Stimulated activated CD8-positive, alpha-beta memory T cell treated with anti-CD3 and anti-CD28 coated beads, Interleukin-12 subunit alpha, Interleukin-12 subunit beta, amount 100 ng/mL, for 24 hours (primary cell): ENCODE results near the gene PTH.

Experiments used
- DNase-seq: peaks from one replicate; pipeline ENCODE4 v3.0.0-alpha.2; 2020; ENCODE audit errors: extremely low read depth

Gene PTH

DNA sequence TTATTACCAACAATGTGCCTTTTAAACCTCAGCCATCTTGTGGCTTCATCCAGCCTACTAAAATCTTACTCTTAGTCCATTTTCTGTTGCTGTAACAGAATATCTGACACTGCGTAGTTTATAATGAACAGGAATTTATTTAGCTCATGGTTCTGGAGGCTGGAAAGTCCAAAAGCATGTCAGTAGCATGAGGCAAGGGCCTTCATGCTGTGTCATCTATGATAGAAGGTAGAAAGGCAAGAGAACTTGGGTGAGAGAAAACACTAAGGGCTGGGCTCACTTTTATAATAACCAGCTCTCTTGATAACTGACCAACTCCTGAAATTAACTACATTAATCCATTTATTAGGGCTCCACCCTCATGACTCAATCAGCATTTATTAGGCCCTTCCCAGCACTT lies 46.3 kb downstream of the PTH start:
- no peak for DNase-seq

DNA sequence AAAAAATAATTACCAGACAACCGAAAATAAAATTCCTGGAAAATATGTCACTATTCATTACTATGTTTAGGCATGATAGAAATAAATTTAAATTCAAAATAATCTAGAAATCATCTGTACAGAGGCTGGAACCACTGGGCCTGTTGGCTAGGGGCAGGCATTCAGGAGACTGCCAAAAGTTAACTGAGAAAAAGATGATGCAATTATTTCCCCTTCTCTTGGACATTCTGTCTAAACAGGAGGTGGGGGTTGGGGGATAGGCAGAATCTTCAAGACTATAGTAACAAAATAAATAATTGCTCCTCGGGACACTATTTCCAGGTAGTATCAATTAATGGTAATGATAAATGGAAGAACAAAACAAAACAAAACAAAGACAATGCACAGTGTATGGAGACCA lies 46.9 kb downstream of the PTH start:
- no peak for DNase-seq

- DNase-seq: no peak
Observed at GRCh38 chr11:13446444-13446843, 49.4 kb downstream of the PTH start.

DNA sequence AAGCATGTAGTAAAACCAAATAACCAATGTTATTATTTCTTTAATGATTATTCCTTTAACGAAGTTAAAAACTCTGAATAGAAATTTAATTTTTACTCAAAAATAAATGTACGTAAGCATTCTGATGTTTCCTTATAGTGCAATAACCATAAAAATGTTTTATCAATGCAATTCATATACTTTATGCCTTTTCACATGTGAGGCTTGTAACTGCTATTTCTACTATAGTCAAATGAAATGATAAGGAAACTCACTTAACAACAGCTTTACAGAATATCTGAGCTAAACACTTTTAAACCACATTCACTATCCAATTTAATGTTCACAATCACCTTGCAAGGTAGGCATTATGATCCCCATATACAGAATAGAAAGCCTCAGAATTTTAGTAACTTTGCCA lies 50.2 kb downstream of the PTH start:
- no peak for DNase-seq
